ENCODE measurements around the gene VAMP8. TPM values are rescaled to one million over a fixed set of nuclear protein-coding genes. Genes with fewer than 3 reads are reported as not detected.

VAMP8 gene
- total RNA-seq, 1 donor from 2014 or later, result 86.1 TPM

- DNase-seq (ENCODE audit: low spot score), result no peak
- Mint-ChIP-seq H3K9me3 (no peaks in the 10 kb centered on the region), H3K4me3 (peak overlapping the region; percentile 91), H3K27ac (peak overlapping the region; percentile 86), H3K4me1 (ENCODE audit: low read depth) (peaks cover 35% of the 10 kb centered on the region), H3K36me3 (ENCODE audit: low read depth) (peaks cover 14% of the 10 kb centered on the region), H3K27me3 (ENCODE audit: insufficient read depth) (peaks cover 6% of the 10 kb centered on the region)
- intact Hi-C loops (cut with micrococcal nuclease), result no loop called here
Measured at GRCh38 chr2:85577063-85577385, 362 bp upstream of the VAMP8 start.

DNA sequence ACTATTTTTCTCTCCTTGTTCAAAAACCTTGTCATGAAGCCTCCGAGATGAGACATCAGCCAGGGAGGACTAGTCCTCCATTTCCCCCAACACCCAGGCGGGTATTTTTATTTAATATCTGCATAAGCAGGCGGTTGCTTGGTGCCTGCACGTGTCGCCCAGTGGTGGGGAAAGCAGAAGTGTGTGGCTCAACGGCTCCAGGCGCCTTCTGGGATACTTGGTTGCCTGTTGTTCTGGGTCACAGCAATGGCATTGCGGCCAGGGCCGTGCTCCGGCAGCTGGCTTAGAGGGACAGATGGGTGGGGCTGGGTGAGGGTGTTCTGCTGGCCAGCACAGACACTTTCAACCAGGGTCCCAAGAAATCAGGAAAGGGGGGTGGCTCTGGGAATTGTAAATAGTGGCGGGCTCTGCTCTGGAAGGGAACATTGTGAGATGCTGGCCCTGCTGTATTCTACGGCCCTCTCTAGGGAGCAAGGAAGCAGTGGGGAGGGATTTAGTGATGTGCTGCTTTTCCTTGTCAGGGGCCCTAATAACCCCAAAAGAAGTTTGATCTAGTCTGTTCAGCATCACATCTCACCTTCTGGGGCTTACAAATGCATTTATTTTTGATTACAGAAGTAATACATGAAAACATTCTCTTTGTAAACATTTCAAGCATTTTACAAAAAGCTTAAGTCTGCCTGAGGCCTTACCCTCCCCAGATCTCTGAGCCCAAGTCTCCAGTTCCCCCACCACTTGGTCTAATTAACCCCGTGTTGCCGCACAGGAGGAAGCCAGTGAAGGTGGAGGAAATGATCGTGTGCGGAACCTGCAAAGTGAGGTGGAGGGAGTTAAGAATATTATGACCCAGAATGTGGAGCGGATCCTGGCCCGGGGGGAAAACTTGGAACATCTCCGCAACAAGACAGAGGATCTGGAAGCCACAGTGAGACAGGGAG, 1.1 kb downstream of the VAMP8 start:
- Mint-ChIP-seq H3K27ac (peak overlapping the region; percentile 86), H3K36me3 (ENCODE audit: low read depth) (peaks cover 19% of the 10 kb centered on the region), H3K4me1 (ENCODE audit: low read depth) (peaks cover 39% of the 10 kb centered on the region), H3K27me3 (ENCODE audit: insufficient read depth) (no peaks in the 10 kb centered on the region), H3K4me3 (peak overlapping the region; percentile 91), H3K9me3 (no peaks in the 10 kb centered on the region)
- intact Hi-C loops (cut with micrococcal nuclease), result loop anchor here (1.0 to 2.0 kb wide), 2 partner anchors 16 to 17 kb away; partner anchors contain the start of genes GGCX and RNF181
- DNase-seq (ENCODE audit: low spot score), result no peak

- Mint-ChIP-seq H3K36me3 (ENCODE audit: low read depth) (peaks cover 20% of the 10 kb centered on the region), H3K4me1 (ENCODE audit: low read depth) (peaks cover 45% of the 10 kb centered on the region), H3K9me3 (no peaks in the 10 kb centered on the region), H3K27ac (no peak overlapping the region), H3K27me3 (ENCODE audit: insufficient read depth) (no peaks in the 10 kb centered on the region), H3K4me3 (peak overlapping the region; percentile 91)
- intact Hi-C loops (cut with micrococcal nuclease), result loop anchor here (2.0 kb wide), 1 partner anchor 15 kb away; the partner anchor contains the start of gene RNF181
- DNase-seq (ENCODE audit: low spot score), result no peak
Measured at GRCh38 chr2:85579266-85579935, 2.0 kb downstream of the VAMP8 start.

DNA sequence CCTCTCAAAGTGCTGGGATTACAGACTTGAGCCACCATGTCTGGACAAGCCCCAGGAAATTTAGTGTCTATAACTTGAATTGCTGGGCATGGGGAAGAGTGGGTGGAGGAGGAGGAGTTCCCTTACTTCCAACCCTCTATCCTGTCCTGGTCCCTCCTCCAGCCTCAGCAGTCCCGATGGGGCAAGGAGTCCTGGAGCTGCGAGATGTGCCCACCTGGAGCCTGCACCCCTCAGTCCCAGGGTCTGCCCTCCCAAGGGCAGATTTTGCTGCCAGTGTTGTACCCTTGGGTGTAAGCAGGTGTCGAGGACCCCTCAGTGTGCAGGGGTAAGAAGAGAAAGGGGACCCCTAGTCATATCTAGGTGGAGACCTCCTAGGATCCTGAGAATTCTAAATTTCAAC, 2.8 kb downstream of the VAMP8 start:
- H3K27me3 Mint-ChIP-seq (ENCODE audit: insufficient read depth), result no peaks in the 10 kb centered on the region
- H3K4me1 Mint-ChIP-seq (ENCODE audit: low read depth), result peaks cover 52% of the 10 kb centered on the region
- no peak for DNase-seq (ENCODE audit: low spot score)
- H3K4me3 Mint-ChIP-seq, result peak overlapping the region; percentile 63
- no peaks in the 10 kb centered on the region for H3K9me3 Mint-ChIP-seq
- peaks cover 20% of the 10 kb centered on the region for H3K36me3 Mint-ChIP-seq (ENCODE audit: low read depth)
- intact Hi-C loops (cut with micrococcal nuclease), result no loop called here
- no peak overlapping the region for H3K27ac Mint-ChIP-seq

- H3K27ac Mint-ChIP-seq, result peak overlapping the region; percentile 31
- H3K4me3 Mint-ChIP-seq, result no peak overlapping the region
- no peak for DNase-seq (ENCODE audit: low spot score)
- no peaks in the 10 kb centered on the region for H3K9me3 Mint-ChIP-seq
- peaks cover 22% of the 10 kb centered on the region for H3K36me3 Mint-ChIP-seq (ENCODE audit: low read depth)
- no peaks in the 10 kb centered on the region for H3K27me3 Mint-ChIP-seq (ENCODE audit: insufficient read depth)
- intact Hi-C loops (cut with micrococcal nuclease), result no loop called here
- peaks cover 58% of the 10 kb centered on the region for H3K4me1 Mint-ChIP-seq (ENCODE audit: low read depth)
Measured at GRCh38 chr2:85582492-85582891, 5.1 kb downstream of the VAMP8 start.

GRCh38 chr2:85583667-85584353, 6.4 kb downstream of the VAMP8 start:
- Mint-ChIP-seq H3K36me3 (ENCODE audit: low read depth) (peaks cover 20% of the 10 kb centered on the region), H3K4me3 (peak overlapping the region; percentile 84), H3K27me3 (ENCODE audit: insufficient read depth) (no peaks in the 10 kb centered on the region), H3K9me3 (no peaks in the 10 kb centered on the region), H3K27ac (peak overlapping the region; percentile 90), H3K4me1 (ENCODE audit: low read depth) (peaks cover 55% of the 10 kb centered on the region)
- DNase-seq (ENCODE audit: low spot score), result no peak
- intact Hi-C loops (cut with micrococcal nuclease), result loop anchor here (1.0 to 2.0 kb wide), 3 partner anchors 19 to 166 kb away; partner anchors contain the start of genes MAT2A, SH2D6 and TMEM150A

- Mint-ChIP-seq H3K9me3 (no peaks in the 10 kb centered on the region), H3K27me3 (ENCODE audit: insufficient read depth) (no peaks in the 10 kb centered on the region), H3K36me3 (ENCODE audit: low read depth) (peaks cover 18% of the 10 kb centered on the region), H3K4me1 (ENCODE audit: low read depth) (peaks cover 50% of the 10 kb centered on the region), H3K27ac (peak within 1 kb of the TSS; percentile 94), H3K4me3 (peak within 1 kb of the TSS; percentile 88)
- no peak for DNase-seq (ENCODE audit: low spot score)
- intact Hi-C loops (cut with micrococcal nuclease), result loop anchor here (1.0 to 2.0 kb wide), 3 partner anchors 18 to 166 kb away; partner anchors contain the start of genes MAT2A, SH2D6 and TMEM150A
Measured at GRCh38 chr2:85584354-85584856, 7.0 kb downstream of the VAMP8 start, which contains the start of gene VAMP5. TSS of gene VAMP5 (plus strand) at chr2:85584431. CDS start at chr2:85584491, 60 bp downstream.

- intact Hi-C loops (cut with micrococcal nuclease), result loop anchor here (1.0 to 2.0 kb wide), 4 partner anchors 10 to 167 kb away; partner anchors contain the start of genes MAT2A, RNF181, SH2D6 and TMEM150A
- no peak for DNase-seq (ENCODE audit: low spot score)
- Mint-ChIP-seq H3K36me3 (ENCODE audit: low read depth) (peaks cover 18% of the 10 kb centered on the region), H3K27me3 (ENCODE audit: insufficient read depth) (no peaks in the 10 kb centered on the region), H3K9me3 (no peaks in the 10 kb centered on the region), H3K27ac (peak overlapping the region; percentile 94), H3K4me3 (peak overlapping the region; percentile 88), H3K4me1 (ENCODE audit: low read depth) (peaks cover 43% of the 10 kb centered on the region)
Measured at GRCh38 chr2:85584857-85585780, 7.7 kb downstream of the VAMP8 start.

DNA sequence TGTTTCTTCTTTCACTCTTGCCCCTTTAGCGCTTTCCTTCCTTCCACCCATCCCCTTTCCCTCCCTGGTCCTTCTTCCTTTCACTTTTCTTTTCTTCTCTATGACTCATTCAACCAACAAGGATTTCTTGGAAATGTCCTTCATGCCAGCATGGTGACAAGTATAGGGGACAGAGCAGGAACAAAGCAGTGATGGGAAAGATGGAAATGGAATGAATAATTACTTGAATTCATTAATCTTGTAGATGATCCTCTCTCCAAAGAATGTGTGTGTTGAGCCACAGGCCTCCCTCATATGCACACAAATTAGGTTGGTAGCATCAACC, 8.4 kb downstream of the VAMP8 start:
- Mint-ChIP-seq H3K27ac (peak overlapping the region; percentile 94), H3K4me1 (ENCODE audit: low read depth) (peaks cover 40% of the 10 kb centered on the region), H3K9me3 (no peaks in the 10 kb centered on the region), H3K4me3 (peak overlapping the region; percentile 88), H3K27me3 (ENCODE audit: insufficient read depth) (no peaks in the 10 kb centered on the region), H3K36me3 (ENCODE audit: low read depth) (peaks cover 15% of the 10 kb centered on the region)
- intact Hi-C loops (cut with micrococcal nuclease), result loop anchor here (1.0 to 2.0 kb wide), 3 partner anchors 10 to 47 kb away; partner anchors contain the start of genes MAT2A, RNF181 and TMEM150A
- DNase-seq (ENCODE audit: low spot score), result no peak

- Mint-ChIP-seq H3K27ac (no peak overlapping the region), H3K36me3 (ENCODE audit: low read depth) (peaks cover 4% of the 10 kb centered on the region), H3K4me3 (no peak overlapping the region), H3K27me3 (ENCODE audit: insufficient read depth) (no peaks in the 10 kb centered on the region), H3K9me3 (no peaks in the 10 kb centered on the region), H3K4me1 (ENCODE audit: low read depth) (peaks cover 39% of the 10 kb centered on the region)
- intact Hi-C loops (cut with micrococcal nuclease), result no loop called here
- no peak for DNase-seq (ENCODE audit: low spot score)
Measured at GRCh38 chr2:85588236-85588635, 10.8 kb downstream of the VAMP8 start.

DNA sequence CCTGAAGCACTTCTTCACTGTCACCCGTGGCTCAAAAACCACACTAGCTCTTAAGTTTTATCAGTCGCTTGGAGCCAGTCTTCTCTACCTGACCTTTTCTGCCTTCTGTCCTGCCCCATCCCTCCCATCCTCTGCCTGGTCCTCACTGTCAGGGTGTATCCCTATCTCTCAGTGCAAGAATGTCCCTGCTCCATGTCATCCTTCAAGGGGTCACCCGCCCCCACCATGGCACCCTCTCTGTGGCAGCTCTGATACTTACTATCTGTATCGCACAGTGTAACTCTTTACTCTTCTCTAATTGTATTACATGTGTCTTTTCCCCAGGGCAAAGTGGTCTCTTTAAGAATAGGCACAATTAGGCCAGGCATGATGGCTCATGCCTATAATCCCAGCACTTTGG, 11.3 kb downstream of the VAMP8 start:
- Mint-ChIP-seq H3K27me3 (ENCODE audit: insufficient read depth) (no peaks in the 10 kb centered on the region), H3K4me3 (no peak overlapping the region), H3K9me3 (no peaks in the 10 kb centered on the region), H3K4me1 (ENCODE audit: low read depth) (peaks cover 35% of the 10 kb centered on the region), H3K36me3 (ENCODE audit: low read depth) (peaks cover 2% of the 10 kb centered on the region), H3K27ac (no peak overlapping the region)
- DNase-seq (ENCODE audit: low spot score), result no peak
- intact Hi-C loops (cut with micrococcal nuclease), result no loop called here

Data from activated T-helper 1 cell treated with anti-CD3 and anti-CD28 coated beads, Interleukin-12 subunit alpha, Interleukin-12 subunit beta, Interleukin-2, Interleukin-4 antibody, amounts not matched to agents 30 ng/mL and 10 ng/mL and 1 ng/mL, durations not matched to agents 14 hours and 24 hours and 36 hours (primary cell).